ENCODE data around the gene FSTL4.

FSTL4 gene

GRCh38 chr5:133367984-133368383, 244.4 kb downstream of the FSTL4 start:
- DNase-seq (ENCODE audit: low read depth in 2 of 2), result no peak

DNA sequence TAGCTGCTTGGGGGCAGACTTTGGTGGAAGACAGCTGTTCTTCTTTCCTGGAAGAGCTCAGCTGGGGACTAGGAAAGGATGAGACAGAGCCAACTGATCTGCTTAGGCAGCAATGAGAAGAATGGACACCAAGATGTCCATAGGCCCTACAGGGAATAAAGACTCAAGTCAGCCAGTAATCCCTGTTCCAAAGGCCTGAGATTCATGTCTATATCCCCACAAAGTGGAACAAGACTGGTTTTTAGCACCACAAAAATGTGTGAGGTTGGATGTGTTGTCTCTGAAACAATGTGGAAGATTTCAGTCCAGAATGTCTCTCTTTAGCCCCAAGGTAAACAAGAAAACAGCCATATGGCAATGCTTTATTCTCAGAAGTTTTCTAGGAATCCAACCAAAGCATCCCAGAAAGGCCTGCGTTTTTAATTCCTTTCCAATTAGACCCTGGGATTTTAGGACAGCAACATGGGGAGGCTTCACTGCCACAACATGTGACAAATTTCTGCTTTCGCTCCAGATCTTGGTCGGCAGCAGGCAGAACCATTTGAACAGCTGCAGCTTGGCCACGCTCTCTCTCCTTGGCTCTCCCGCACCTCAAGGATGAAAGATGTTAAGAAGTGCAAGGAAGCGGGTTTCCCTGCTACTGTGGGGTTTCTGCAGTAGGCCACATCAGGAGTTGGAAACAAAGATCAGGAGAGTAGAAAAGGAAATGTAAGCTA, 245.1 kb downstream of the FSTL4 start:
- DNase-seq (ENCODE audit: low read depth in 2 of 2), result no peak

DNA sequence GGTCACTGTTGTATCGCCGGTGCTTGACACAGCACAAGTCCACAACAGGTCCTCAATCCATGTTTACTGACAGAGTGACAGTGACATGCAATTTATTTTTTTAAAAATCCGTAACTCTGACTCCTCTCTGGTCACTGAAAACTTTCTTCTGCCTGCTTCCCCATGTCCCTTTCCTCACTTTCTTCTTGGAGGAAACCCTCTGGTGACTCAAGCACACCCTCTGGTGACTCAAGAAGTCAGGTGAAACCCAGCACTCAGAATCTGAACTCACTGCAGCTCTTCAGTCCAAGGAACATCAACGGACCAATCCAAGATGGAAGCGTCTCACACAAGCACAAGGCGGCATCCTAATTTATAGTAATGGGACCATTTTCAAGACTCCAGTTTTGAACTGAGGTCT, 245.9 kb downstream of the FSTL4 start:
- no peak for DNase-seq (ENCODE audit: low read depth in 2 of 2)

DNA sequence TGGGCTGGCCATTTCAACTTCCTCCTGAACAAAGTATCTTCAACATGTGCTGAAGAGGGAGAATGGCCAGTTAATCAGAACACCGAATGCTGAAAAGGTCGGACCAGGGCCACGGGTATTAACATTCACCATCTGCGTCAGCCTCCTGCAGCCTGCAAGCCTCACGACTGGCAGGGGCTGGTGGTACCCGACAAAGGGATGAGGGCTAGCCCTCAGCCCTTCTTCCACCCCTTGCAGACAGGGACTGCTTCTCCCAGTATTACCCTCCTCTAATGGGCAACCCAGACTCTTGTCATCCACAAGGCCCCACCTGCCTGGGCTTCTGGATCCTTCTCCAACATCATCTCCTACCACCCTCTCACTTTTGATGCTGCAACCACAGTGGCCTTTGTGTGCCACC, 246.6 kb downstream of the FSTL4 start:
- DNase-seq (ENCODE audit: low read depth in 2 of 2), result no peak

GRCh38 chr5:133364936-133365707, 247.2 kb downstream of the FSTL4 start:
- no peak for DNase-seq (ENCODE audit: low read depth in 2 of 2)

DNA sequence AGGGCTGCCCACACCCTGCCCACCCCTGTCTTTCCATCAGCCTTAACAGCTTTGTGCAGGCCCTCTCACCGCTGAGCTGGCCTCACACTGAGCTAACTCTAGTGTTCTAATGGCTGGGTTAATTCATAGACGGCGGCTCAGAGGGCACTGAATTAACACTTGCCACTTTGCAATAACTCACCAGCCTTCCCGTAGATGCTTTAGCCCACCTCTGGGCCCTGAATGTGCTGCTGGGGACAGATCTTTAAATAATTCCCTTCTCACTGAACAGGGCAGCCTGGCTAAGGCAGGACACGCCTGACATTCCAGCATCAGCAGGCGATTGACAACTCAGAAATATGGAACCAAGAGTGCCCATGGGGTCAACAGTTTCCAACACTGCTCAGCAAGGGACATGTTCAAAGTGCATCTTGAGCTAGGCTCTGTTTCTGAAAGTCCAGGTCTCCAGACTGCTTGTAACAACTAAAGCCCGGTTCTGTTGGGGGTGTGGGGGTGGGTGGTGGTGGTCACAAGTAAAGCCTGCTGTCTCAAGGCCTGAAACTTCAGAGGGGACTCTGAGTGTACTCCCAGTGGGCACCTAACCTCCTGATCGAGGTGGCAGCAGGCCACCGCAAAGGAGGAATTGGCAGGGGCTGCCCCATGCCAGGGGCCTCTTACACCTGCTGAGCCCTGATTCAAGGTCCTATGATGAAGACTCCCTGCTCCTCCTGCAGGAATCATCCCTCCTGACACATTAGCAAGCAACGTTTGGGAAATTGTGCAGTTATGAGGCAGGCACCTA, 248.3 kb downstream of the FSTL4 start:
- no peak for DNase-seq (ENCODE audit: low read depth in 2 of 2)

DNA sequence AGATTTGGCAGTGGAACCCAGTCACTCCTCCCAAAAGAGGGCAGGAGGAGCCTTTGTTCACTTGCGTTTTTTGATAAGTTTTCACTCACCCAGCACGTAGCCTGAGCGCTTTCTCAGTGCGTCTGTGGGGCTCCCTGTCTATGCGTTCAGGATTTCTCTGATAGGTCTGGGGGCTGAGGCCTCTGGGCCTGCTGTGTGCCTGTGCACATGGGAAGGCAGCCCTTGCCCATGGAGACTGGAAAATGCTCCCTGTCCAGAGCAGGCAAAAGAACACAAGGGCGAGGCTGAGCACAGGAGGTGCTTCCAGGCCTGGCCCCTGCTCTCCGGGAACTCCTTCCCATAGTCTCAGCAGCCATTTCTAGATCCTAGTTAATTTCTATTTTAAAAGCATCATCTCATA, 249.9 kb downstream of the FSTL4 start:
- no peak for DNase-seq (ENCODE audit: low read depth in 2 of 2)

DNA sequence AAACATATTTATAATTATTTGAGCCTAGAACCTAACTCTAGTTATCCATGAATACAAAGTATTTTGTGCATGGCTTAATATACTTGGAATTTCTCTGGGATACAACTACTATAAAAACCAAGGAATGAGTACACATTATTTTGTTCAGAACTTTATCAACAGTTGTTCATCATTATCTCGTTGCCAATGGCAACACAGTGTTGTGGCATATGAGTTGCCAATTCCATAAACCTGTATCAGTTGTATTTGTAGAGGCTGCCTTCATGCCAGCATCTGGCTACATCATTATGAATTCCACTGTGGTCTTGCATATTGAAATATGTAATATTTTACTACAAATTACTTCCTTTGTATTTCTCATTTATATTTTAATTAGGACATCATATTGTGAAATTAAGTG, 250.4 kb downstream of the FSTL4 start:
- DNase-seq (ENCODE audit: low read depth in 2 of 2), result no peak

DNA sequence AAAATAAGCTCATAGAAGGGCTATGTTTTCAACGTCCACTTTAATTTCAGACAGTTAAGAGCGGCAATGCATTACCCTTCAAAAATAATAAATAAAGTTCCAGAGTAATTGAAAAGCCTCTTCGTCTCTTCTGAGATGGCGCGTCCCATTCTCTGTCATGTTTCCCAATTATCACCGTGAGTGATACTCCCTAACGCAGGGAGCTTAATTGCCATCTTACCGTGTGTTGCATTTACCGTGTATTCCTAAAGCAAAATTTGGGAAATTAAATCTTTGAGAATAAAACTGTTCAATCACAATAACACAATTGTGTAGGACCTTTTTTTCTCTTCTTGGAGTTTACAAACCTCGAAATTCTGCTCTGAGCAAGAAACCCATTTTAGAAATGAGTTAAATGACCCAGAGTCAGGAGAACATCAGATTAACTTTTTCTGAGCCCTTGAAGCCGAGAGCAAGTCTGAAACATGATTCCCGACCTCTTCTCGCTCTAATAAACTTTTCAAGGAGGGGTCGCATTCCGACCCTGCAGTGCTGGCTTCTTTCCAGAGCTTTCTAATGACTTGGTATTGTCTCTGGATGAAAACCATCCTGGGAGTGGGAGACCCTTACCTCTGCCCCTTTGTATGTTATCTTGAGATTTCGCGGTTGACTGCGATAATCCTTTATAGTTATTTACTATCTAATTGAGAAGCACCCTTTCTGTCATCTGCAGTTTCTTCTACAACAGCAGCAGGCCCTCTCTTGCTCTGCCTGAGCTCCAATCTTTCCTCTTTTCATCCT, 251.5 kb downstream of the FSTL4 start:
- no peak for DNase-seq (ENCODE audit: low read depth in 2 of 2)

DNA sequence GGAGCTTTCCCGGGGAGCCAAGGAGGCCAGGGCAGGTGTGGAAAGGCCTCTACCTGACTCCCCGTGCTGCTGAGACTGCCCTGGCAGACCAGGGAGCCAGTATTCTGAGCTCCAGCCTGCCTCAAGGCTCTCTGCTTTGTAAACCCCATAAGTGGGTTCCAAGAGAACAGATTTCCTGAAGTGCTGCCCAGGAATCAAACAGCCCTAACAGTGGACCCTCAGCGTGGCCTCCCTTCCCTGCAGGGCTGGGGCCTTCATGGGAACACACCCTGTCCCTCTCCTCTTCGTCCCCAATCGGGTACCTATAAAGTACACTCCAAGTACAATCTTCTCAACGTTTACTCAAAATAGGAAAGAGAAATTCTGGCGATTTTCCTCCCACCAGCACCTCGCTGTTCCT, 252.5 kb downstream of the FSTL4 start:
- no peak for DNase-seq (ENCODE audit: low read depth in 2 of 2)

DNA sequence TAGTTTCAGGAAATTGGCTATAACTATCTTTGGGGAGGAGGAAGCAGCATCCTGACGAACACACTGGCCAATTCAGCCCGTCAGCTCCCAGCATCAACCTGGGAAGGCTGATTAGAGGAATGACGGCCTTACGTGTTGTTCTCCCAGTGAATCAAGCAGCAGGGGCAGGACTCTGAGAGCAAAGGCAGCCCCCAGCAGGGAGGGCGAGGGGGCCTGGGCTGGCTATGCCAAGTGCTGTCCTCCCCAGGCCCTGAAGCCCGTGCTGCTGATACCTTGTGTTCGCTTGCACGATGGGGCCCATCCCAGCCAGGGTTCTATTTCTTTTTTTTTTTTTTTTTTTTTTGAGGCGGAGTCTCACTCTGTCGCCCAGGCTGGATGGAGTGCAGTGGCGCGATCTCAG, 254.1 kb downstream of the FSTL4 start:
- no peak for DNase-seq (ENCODE audit: low read depth in 2 of 2)

DNA sequence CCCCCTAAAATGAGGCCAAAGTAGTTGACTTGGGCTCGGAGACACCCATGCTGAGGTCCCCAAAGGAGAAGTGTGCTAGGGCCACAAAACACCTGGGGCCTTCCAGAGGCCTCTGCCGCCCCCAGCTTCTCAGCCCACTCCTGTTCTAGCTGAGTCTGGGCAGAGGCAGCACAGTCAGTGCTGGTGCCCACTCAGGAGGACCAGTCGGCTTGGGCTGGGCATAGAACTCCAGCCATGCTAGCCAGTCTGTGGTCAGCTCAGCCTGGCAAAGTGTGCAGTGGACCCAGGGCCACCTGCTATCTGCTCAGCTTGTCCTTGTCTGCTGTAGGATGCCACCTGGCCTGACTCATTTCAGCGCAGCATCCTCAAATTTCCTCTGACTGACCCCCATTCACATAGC, 254.6 kb downstream of the FSTL4 start:
- DNase-seq (ENCODE audit: low read depth in 2 of 2), result no peak

GRCh38 chr5:133356984-133357421, 255.3 kb downstream of the FSTL4 start:
- DNase-seq (ENCODE audit: low read depth in 2 of 2), result no peak

GRCh38 chr5:133356396-133356983, 255.9 kb downstream of the FSTL4 start:
- DNase-seq (ENCODE audit: low read depth in 2 of 2), result no peak

- DNase-seq (ENCODE audit: low read depth in 2 of 2), result no peak
Observed at GRCh38 chr5:133354323-133355185, 257.8 kb downstream of the FSTL4 start.

GRCh38 chr5:133353741-133354140, 258.6 kb downstream of the FSTL4 start:
- DNase-seq (ENCODE audit: low read depth in 2 of 2), result no peak

GRCh38 chr5:133348406-133348805, 263.9 kb downstream of the FSTL4 start:
- DNase-seq (ENCODE audit: low read depth in 2 of 2), result no peak

GRCh38 chr5:133347039-133347438, 265.3 kb downstream of the FSTL4 start:
- DNase-seq (ENCODE audit: low read depth in 2 of 2), result no peak

- no peak for DNase-seq (ENCODE audit: low read depth in 2 of 2)
Observed at GRCh38 chr5:133344266-133344665, 268.1 kb downstream of the FSTL4 start.

GRCh38 chr5:133343196-133343595, 269.1 kb downstream of the FSTL4 start:
- no peak for DNase-seq (ENCODE audit: low read depth in 2 of 2)
